ENCODE measurements around the gene CLTB.

DNA sequence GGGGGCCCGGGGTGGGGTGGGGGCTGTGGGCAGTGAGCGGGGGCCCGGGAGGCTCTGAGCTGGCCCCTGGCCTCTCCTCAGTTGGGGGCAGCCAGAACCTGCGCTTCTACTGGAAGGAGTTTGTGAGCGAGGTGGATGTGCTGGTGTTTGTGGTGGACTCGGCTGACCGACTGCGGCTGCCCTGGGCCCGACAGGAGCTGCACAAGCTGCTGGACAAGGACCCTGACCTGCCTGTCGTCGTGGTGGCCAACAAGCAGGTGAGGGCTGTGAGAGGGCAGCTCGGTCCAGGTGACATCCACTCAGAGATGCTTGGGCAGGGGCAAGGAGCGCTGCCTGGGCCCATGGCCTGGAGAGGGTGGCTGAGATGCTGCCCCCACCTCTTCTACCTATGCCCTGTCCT, 47.6 kb downstream of the CLTB start:
- TF ChIP-seq, protein P1, sequence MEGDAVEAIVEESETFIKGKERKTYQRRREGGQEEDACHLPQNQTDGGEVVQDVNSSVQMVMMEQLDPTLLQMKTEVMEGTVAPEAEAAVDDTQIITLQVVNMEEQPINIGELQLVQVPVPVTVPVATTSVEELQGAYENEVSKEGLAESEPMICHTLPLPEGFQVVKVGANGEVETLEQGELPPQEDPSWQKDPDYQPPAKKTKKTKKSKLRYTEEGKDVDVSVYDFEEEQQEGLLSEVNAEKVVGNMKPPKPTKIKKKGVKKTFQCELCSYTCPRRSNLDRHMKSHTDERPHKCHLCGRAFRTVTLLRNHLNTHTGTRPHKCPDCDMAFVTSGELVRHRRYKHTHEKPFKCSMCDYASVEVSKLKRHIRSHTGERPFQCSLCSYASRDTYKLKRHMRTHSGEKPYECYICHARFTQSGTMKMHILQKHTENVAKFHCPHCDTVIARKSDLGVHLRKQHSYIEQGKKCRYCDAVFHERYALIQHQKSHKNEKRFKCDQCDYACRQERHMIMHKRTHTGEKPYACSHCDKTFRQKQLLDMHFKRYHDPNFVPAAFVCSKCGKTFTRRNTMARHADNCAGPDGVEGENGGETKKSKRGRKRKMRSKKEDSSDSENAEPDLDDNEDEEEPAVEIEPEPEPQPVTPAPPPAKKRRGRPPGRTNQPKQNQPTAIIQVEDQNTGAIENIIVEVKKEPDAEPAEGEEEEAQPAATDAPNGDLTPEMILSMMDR (IDR thresholded peaks at IDR 0.05; ENCODE audit: control extremely low read depth in 1 of 3, insufficient read depth in 1 of 3, low read depth in 1 of 3, low read length in 3 of 3), result no peak
- TF ChIP-seq CBX5 (IDR thresholded peaks at IDR 0.05; ENCODE audit: low read depth, low read length) (no peak), POLR2A (IDR thresholded peaks at IDR 0.05; ENCODE audit: control extremely low read depth in 1 of 2, low read depth in 2 of 2, low read length in 2 of 2) (no peak), ASH2L (IDR thresholded peaks at IDR 0.05; ENCODE audit: low read length) (no peak)

Data from H1 (cell line).